ENCODE measurements around the gene ANKRD37. TPM values are rescaled to one million over a fixed set of nuclear protein-coding genes. Genes with fewer than 3 reads are reported as not detected.
A peak's percentile ranks its signal among the peaks of the same experiment; 100 is the strongest.

The ANKRD37 gene
- total RNA-seq, 1 donor from 2014 or later = 18.0 TPM

GRCh38 chr4:185395238-185395955 is 1.2 kb upstream of the ANKRD37 start, which contains the start of gene LRP2BP:
LRP2BP (minus strand) TSS chr4:185395924; CDS start chr4:185378186, 17,738 bp downstream.
- DNase-seq = no peak
- intact Hi-C loops (cut with micrococcal nuclease) = no loop called here
- no peaks in the 10 kb centered on the region for H3K27me3 ChIP-seq (ENCODE audit: low read depth)
- peak within 1 kb of the TSS; percentile 81 for H3K4me3 ChIP-seq
- peaks cover 17% of the 10 kb centered on the region for H3K36me3 ChIP-seq
- TF ChIP-seq, protein P1, sequence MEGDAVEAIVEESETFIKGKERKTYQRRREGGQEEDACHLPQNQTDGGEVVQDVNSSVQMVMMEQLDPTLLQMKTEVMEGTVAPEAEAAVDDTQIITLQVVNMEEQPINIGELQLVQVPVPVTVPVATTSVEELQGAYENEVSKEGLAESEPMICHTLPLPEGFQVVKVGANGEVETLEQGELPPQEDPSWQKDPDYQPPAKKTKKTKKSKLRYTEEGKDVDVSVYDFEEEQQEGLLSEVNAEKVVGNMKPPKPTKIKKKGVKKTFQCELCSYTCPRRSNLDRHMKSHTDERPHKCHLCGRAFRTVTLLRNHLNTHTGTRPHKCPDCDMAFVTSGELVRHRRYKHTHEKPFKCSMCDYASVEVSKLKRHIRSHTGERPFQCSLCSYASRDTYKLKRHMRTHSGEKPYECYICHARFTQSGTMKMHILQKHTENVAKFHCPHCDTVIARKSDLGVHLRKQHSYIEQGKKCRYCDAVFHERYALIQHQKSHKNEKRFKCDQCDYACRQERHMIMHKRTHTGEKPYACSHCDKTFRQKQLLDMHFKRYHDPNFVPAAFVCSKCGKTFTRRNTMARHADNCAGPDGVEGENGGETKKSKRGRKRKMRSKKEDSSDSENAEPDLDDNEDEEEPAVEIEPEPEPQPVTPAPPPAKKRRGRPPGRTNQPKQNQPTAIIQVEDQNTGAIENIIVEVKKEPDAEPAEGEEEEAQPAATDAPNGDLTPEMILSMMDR (IDR thresholded peaks at IDR 0.05; ENCODE audit: borderline replicate concordance) = no peak
- no peaks in the 10 kb centered on the region for H3K9me3 ChIP-seq (replicated peaks)
- H3K27ac ChIP-seq (replicated peaks) = peak within 1 kb of the TSS; percentile 100
- peaks cover 58% of the 10 kb centered on the region for H3K4me1 ChIP-seq

DNA sequence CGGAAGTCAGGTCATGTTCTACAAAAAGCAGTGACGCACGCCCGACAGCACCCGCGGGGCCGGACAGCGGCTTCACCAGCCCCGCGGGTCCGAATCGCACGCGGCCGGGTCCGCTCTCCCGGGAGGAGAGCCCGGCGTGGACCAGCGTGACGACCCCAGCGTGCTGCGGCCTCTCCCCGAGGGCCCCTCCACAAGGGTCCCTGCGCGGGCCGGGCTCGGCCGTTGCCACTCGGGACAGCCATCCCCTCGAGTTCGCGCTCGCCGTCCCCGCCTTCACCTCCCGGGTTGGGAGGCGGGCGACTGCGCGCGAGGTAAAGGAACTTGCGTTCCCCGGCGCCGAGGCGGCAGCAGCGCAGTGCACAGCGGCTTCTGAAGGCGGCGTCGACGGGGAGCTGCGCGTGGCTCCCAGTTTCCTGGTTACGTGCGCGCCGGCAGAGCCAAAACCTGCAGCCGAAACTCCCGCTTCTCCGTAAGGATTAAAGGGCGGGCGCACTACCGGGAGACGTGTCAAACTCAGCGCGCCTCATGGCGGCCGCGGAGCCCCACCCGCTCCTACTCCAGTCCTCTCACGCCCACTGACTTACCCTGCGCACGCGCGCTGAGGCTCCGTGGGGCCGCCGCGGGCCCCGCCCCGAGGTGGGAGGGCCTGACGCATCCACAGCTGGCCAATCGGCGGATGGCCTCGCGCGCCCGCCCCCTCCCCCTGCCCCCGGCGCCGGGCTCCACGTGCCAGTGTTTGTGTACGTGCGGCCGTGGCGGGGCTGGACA is 501 bp upstream of the ANKRD37 start:
- H3K27me3 ChIP-seq (ENCODE audit: low read depth) = no peaks in the 10 kb centered on the region
- intact Hi-C loops (cut with micrococcal nuclease) = no loop called here
- peaks cover 58% of the 10 kb centered on the region for H3K4me1 ChIP-seq
- peak overlapping the region; percentile 81 for H3K4me3 ChIP-seq
- no peaks in the 10 kb centered on the region for H3K9me3 ChIP-seq (replicated peaks)
- H3K36me3 ChIP-seq = peaks cover 25% of the 10 kb centered on the region
- H3K27ac ChIP-seq (replicated peaks) = peak overlapping the region; percentile 100
- peak; percentile 97 for DNase-seq
- TF ChIP-seq, protein P1 (IDR thresholded peaks at IDR 0.05; ENCODE audit: borderline replicate concordance) = no peak

- Histone ChIP-seq H3K4me3 (peak overlapping the region; percentile 1), H3K27me3 (ENCODE audit: low read depth) (no peaks in the 10 kb centered on the region), H3K4me1 (peaks cover 58% of the 10 kb centered on the region), H3K36me3 (peaks cover 50% of the 10 kb centered on the region), H3K9me3 (replicated peaks) (no peaks in the 10 kb centered on the region), H3K27ac (replicated peaks) (peak overlapping the region; percentile 100)
- TF ChIP-seq, protein P1 (IDR thresholded peaks at IDR 0.05; ENCODE audit: borderline replicate concordance) = no peak
- intact Hi-C loops (cut with micrococcal nuclease) = no loop called here
- no peak for DNase-seq
These were observed 2.0 kb downstream of the ANKRD37 start for GRCh38 chr4:185398618-185399017.

- H3K4me1 ChIP-seq = peaks cover 56% of the 10 kb centered on the region
- TF ChIP-seq, protein P1 (IDR thresholded peaks at IDR 0.05; ENCODE audit: borderline replicate concordance) = no peak
These were observed 2.8 kb downstream of the ANKRD37 start for GRCh38 chr4:185399466-185399865.

DNA sequence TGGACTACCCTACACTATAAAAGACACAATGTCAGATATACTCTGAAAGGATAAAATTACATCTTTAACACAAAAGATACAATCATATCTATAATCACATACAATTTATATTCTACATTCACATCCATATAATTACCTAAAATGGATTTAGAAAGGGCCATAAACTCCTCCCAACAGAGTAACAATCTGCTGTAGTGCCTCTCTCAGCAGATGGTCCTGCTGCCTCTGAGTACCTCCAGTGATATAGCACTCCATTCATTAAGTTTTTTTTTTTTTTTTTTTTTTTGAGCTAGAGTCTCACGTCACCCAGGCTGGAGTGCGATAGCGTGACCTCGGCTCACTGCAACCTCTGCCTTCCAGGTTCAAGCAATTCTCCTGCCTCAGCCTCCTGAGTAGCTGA is 7.4 kb downstream of the ANKRD37 start:
- H3K4me3 ChIP-seq = no peak overlapping the region
- no peak overlapping the region for H3K27ac ChIP-seq (replicated peaks)
- H3K9me3 ChIP-seq (replicated peaks) = no peaks in the 10 kb centered on the region
- no peak for DNase-seq
- TF ChIP-seq, protein P1 (IDR thresholded peaks at IDR 0.05; ENCODE audit: borderline replicate concordance) = no peak
- H3K27me3 ChIP-seq (ENCODE audit: low read depth) = no peaks in the 10 kb centered on the region
- peaks cover 13% of the 10 kb centered on the region for H3K4me1 ChIP-seq
- H3K36me3 ChIP-seq = peaks cover 93% of the 10 kb centered on the region
- intact Hi-C loops (cut with micrococcal nuclease) = no loop called here

More at GRCh38 chr4:185399466-185399865, 2.8 kb downstream of the ANKRD37 start:
- H3K4me3 ChIP-seq = peak overlapping the region; percentile 1
- H3K9me3 ChIP-seq (replicated peaks) = no peaks in the 10 kb centered on the region
- no peaks in the 10 kb centered on the region for H3K27me3 ChIP-seq (ENCODE audit: low read depth)
- no peak overlapping the region for H3K27ac ChIP-seq (replicated peaks)
- no peak for DNase-seq
- intact Hi-C loops (cut with micrococcal nuclease) = no loop called here
- H3K36me3 ChIP-seq = peaks cover 55% of the 10 kb centered on the region

Measured in left ventricle myocardium inferior (tissue), 1 donor.